ENCODE data around the gene EPB41L2.

The EPB41L2 gene

DNA sequence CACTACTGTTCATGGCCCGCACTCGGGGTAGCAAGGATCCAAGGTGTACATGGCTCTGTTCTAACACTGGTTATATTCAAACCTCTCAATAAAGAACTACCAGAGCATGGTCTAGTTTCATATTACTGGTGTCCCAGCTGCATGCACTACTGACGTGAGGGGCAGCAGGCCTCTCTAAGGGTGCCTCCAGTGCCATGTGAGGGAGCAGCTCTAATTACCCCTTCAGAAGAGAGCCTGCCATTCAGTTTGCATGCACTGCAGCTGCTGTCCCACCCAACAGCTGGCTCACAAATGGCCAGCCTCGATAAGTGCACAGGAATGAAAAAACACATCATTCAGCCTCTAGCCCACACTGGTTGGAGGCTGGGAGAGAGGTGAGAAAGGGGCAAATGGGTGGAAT lies 150.6 kb downstream of the EPB41L2 start:
- no peaks in the 10 kb centered on the region for H3K27me3 ChIP-seq (ENCODE audit: control insufficient read depth, insufficient read depth, low read length)
- H3K27ac ChIP-seq, result no peak overlapping the region
- no peaks in the 10 kb centered on the region for H3K36me3 ChIP-seq (ENCODE audit: control insufficient read depth, insufficient read depth, low read length)
- TF ChIP-seq, protein P1, sequence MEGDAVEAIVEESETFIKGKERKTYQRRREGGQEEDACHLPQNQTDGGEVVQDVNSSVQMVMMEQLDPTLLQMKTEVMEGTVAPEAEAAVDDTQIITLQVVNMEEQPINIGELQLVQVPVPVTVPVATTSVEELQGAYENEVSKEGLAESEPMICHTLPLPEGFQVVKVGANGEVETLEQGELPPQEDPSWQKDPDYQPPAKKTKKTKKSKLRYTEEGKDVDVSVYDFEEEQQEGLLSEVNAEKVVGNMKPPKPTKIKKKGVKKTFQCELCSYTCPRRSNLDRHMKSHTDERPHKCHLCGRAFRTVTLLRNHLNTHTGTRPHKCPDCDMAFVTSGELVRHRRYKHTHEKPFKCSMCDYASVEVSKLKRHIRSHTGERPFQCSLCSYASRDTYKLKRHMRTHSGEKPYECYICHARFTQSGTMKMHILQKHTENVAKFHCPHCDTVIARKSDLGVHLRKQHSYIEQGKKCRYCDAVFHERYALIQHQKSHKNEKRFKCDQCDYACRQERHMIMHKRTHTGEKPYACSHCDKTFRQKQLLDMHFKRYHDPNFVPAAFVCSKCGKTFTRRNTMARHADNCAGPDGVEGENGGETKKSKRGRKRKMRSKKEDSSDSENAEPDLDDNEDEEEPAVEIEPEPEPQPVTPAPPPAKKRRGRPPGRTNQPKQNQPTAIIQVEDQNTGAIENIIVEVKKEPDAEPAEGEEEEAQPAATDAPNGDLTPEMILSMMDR (IDR thresholded peaks at IDR 0.05), result no peak
- H3K4me1 ChIP-seq, result no peaks in the 10 kb centered on the region
- H3K9me3 ChIP-seq (ENCODE audit: control insufficient read depth, low read length), result no peaks in the 10 kb centered on the region
- H2AFZ ChIP-seq, result no peak overlapping the region
- H3K79me2 ChIP-seq, result no peaks in the 10 kb centered on the region
- H3K9ac ChIP-seq, result no peak overlapping the region
- H3K4me3 ChIP-seq (ENCODE audit: low read depth, low read length), result no peak overlapping the region
- no peak overlapping the region for H3K4me2 ChIP-seq (ENCODE audit: low read length)

DNA sequence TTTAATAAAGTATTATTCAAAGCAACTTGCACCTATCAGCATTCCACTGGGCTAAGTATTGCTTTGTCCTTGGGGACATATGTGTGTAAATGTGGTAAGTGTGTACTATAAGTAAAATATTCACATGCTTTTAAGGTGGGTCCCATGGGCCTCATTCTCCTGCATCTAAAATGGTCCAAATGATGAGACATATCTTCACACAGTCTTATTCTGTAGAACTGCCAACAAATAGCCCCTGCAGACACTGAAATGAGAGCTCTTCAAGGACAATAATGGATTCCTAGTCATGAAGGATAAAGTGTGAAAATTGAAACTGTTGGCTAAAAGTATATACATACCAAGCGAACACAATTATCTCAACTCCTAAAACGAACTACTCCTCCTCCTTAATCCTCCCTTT lies 154.1 kb downstream of the EPB41L2 start:
- no peak overlapping the region for H3K4me2 ChIP-seq (ENCODE audit: low read length)
- no peaks in the 10 kb centered on the region for H3K4me1 ChIP-seq
- H3K9me3 ChIP-seq (ENCODE audit: control insufficient read depth, low read length), result no peaks in the 10 kb centered on the region
- no peaks in the 10 kb centered on the region for H3K27me3 ChIP-seq (ENCODE audit: control insufficient read depth, insufficient read depth, low read length)
- no peaks in the 10 kb centered on the region for H3K36me3 ChIP-seq (ENCODE audit: control insufficient read depth, insufficient read depth, low read length)
- H3K79me2 ChIP-seq, result no peaks in the 10 kb centered on the region
- H3K27ac ChIP-seq, result no peak overlapping the region
- H3K4me3 ChIP-seq (ENCODE audit: low read depth, low read length), result no peak overlapping the region
- H2AFZ ChIP-seq, result no peak overlapping the region
- H3K9ac ChIP-seq, result no peak overlapping the region
- TF ChIP-seq, protein P1 (IDR thresholded peaks at IDR 0.05), result no peak

DNA sequence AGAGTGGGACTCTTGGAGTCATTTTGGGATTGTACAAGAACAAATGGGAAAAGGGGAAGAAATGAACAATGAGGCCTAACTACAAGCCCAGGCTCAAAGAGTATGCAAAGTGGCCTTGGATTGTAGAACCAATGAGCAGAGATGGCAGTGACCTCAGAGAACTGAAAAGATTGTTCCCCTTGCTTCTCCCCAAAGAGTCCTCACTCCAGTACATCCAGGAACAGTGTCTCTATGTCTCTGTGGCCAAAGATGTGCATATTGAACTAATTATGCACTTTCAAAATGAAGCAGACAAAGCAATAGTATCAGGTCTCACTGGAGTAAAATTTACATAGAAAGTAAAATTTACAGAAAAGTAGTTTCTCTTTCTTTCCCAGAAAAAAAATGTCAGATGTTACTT lies 154.9 kb downstream of the EPB41L2 start:
- Histone ChIP-seq H2AFZ (no peak overlapping the region), H3K9me3 (ENCODE audit: control insufficient read depth, low read length) (no peaks in the 10 kb centered on the region), H3K9ac (no peak overlapping the region), H3K79me2 (no peaks in the 10 kb centered on the region), H3K27me3 (ENCODE audit: control insufficient read depth, insufficient read depth, low read length) (no peaks in the 10 kb centered on the region), H3K4me2 (ENCODE audit: low read length) (no peak overlapping the region), H3K4me1 (no peaks in the 10 kb centered on the region), H3K4me3 (ENCODE audit: low read depth, low read length) (no peak overlapping the region), H3K36me3 (ENCODE audit: control insufficient read depth, insufficient read depth, low read length) (no peaks in the 10 kb centered on the region), H3K27ac (no peak overlapping the region)
- TF ChIP-seq, protein P1 (IDR thresholded peaks at IDR 0.05), result no peak

DNA sequence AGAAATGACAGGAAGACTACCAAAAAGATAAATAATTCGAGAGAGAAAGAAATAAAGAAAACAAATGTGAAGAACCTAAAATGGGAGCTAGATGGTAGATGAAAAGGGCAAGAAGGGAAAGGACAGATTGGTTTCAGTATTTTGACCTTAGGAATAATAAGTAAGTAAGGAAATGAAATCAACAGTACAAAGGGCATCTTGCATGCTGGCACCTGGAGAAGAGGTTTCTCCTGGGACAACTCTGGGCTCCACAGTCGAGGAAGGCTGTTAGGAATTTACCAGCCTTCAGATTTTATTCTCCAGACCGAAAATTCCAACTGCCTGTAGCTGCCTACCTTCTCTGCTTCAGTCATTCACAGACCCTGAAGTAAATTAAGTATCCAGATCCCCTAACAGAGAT lies 155.4 kb downstream of the EPB41L2 start:
- no peak overlapping the region for H3K9ac ChIP-seq
- TF ChIP-seq, protein P1 (IDR thresholded peaks at IDR 0.05), result no peak
- H3K27ac ChIP-seq, result no peak overlapping the region

DNA sequence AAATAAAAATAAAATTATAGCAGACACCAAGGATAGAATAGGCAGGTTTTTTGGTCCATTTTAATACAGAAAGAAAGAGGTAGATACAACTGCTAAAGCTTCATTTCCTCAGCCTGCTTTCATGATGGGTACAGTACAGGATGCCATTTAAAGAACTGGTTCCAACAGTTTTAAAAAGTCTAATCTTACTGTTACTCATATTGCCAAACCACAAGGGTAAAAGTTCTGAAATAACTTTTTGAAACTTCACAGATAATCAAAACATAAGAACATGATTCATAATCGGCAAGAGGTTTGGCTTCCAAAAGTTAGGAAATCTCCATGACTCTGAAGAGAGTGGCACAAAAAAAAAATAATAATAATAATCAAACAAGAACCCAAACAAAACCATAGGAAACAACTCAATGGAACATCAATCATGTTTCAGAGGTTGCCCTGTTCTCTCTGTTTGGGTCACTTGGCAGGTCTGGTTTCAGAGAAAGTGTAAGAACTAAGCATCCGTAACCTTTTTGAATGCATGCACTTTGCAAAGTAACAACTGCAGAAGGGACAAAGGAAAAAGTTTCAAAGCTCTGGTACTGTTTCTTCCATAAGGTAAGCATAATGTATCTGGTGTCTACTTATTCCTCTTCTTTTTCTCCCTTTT lies 156.2 kb downstream of the EPB41L2 start:
- Histone ChIP-seq H3K79me2 (no peaks in the 10 kb centered on the region), H3K9ac (no peak overlapping the region), H3K27me3 (ENCODE audit: control insufficient read depth, insufficient read depth, low read length) (no peaks in the 10 kb centered on the region), H2AFZ (no peak overlapping the region), H3K9me3 (ENCODE audit: control insufficient read depth, low read length) (no peaks in the 10 kb centered on the region), H3K27ac (no peak overlapping the region), H3K4me3 (ENCODE audit: low read depth, low read length) (no peak overlapping the region), H3K36me3 (ENCODE audit: control insufficient read depth, insufficient read depth, low read length) (no peaks in the 10 kb centered on the region), H3K4me2 (ENCODE audit: low read length) (no peak overlapping the region), H3K4me1 (no peaks in the 10 kb centered on the region)
- TF ChIP-seq, protein P1 (IDR thresholded peaks at IDR 0.05), result no peak

More for the DNA sequence above, 155.4 kb downstream of the EPB41L2 start:
- no peak overlapping the region for H3K4me2 ChIP-seq (ENCODE audit: low read length)
- no peaks in the 10 kb centered on the region for H3K9me3 ChIP-seq (ENCODE audit: control insufficient read depth, low read length)
- no peaks in the 10 kb centered on the region for H3K4me1 ChIP-seq
- no peak overlapping the region for H2AFZ ChIP-seq
- no peaks in the 10 kb centered on the region for H3K36me3 ChIP-seq (ENCODE audit: control insufficient read depth, insufficient read depth, low read length)
- H3K27me3 ChIP-seq (ENCODE audit: control insufficient read depth, insufficient read depth, low read length), result no peaks in the 10 kb centered on the region
- no peaks in the 10 kb centered on the region for H3K79me2 ChIP-seq
- H3K4me3 ChIP-seq (ENCODE audit: low read depth, low read length), result no peak overlapping the region
